ENCODE data around the gene RNF175.

The RNF175 gene

DNA sequence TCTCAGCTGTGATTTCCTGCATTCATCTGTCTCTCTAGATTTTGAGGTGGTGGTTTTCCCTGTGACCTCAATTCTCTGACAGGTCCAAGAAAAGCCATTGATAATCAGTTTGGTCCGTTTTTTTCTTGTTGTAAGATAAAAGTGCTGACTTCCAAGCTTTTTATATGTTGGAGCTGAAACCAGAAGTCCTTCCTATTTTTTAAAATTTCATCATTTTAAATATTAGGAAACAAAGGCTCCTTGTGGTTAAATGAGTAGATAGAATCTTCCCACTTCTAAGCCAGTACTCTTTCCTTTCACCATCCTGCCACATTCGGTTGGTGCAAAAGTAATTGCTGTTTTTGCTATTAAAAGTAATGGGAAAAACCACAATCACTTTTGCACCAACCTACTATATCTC is 18.3 kb downstream of the RNF175 start:
- DNase-seq = no peak

DNA sequence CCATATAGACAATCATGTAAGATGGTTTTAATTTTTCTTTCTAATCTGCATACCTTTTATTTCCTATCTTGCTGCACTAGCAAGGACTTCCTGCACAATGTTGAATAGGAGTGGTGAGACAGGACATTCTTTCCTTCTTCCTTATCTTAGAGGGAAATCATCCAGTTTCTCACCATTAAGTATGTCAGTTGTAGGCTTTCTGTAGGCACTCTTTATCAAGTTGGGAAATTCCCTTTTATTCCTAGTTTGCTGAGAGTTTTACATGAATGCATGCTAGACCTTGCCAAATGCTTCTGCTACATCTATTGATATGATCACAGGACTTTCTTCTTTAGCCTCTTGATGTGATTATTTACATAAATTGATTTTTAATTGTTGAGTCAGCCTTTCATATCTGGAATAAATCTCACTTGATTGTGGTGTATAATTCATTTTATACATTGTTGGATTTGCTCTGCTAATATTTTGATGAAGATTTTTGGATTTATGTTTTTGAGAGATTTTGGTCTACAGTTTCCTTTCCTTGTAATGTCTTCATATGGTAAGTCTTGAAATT is 23.8 kb downstream of the RNF175 start:
- no peak for DNase-seq

DNA sequence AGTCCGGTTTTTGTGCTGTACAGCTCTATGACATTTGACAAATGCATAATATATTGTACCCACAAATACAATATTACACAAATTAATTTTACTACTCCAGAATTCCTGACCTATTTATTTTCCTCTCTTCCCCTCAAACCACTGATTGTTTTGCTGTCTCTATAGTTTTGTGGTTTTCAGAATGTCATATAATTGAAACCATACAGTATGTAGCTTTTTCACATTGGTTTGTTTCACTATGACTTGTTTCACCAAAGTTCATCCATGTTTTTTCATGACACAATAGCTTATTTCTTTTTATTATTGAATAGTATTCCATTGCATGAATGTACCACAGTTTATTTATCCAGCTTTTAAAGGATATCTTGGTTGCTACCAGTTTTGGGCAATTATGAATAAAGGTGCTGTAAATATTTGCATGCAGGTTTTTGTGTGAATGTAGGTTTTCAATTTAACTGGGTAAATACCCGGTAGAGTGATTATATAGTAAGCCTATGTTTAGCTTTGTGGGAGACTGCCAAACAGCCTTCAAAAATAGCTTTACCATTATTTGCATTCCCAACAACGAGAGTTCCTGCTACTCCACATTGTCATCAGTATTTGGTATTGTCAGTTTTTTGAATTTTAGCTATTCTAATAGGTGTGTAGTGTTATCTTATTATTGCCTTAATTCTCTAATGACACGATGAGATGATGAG is 25.9 kb downstream of the RNF175 start:
- DNase-seq = no peak

- DNase-seq = no peak
Observed at GRCh38 chr4:153731239-153731638, 28.6 kb downstream of the RNF175 start.

- DNase-seq = no peak
Observed at GRCh38 chr4:153729895-153730294, 29.9 kb downstream of the RNF175 start.

DNA sequence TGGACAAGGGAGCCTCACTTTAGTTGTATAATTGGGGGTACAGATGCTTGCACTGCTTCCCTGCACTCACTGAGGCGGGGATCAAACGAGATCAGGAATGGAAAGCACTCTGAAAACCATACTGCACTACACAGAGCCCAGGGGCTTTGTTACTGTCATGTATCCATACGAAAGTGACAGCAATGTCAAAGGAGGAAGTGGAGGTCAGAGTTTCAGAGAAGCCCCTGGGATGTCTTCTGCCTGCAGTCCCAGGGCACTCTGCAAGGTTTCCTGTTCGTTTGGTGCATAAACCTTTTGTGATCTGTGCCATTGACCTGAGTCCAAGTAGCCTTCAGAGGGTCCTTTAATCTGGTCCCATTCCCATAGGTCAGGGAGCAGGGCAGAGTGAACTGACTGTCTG is 31.2 kb downstream of the RNF175 start:
- no peak for DNase-seq

DNA sequence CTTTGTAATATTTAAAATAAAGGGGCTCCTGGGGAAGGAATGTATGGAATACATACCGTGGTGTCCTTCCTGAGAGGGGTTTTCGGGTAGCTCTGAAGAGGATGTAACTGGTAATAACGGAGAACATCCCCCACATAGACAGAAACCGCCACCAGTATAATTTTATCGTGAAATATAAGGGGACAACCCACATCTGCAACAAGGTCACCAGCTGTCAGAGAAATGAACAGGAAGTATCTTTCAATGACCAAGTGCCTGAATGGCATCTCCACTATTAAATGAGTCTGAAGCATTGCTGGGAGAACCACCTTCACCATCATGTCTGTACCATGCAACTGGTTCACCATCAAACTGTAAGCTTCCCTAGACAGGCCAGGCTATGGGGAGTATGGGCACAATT is 31.7 kb downstream of the RNF175 start:
- DNase-seq = no peak

GRCh38 chr4:153725831-153726154 is 34.0 kb downstream of the RNF175 start:
- no peak for DNase-seq

DNA sequence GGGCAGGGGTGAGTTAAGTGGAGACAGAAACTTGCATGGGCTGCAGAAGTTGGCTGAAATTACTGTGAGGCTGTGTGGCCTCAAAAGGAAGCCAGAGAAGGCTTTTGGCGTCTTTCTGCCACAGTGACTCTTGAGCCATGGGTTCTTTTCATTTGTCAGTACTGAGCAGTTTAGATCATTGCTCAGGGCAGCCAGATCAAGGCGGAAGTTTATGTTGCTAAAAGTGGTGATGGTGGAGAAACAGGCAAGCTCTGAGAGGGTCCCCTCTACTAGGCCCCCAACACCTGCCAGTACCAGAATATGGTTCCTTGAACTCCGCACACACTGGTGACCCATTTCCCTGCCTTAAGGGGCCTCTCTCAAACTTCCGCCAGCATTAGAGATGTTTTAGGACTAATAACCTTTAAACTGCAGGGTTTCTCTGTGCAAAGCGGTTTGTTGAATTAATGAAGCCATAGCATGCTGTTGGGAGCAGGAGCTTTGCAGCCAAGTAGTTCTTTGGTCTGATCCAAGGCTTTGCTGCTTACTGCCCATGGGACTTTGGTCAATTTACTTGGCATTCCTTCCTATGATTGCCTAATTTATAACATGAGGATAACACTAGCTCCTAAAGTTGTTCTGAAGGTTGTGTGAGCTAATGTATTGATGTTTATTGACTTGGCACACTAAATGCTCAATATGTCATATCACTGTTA is 34.5 kb downstream of the RNF175 start:
- no peak for DNase-seq

DNA sequence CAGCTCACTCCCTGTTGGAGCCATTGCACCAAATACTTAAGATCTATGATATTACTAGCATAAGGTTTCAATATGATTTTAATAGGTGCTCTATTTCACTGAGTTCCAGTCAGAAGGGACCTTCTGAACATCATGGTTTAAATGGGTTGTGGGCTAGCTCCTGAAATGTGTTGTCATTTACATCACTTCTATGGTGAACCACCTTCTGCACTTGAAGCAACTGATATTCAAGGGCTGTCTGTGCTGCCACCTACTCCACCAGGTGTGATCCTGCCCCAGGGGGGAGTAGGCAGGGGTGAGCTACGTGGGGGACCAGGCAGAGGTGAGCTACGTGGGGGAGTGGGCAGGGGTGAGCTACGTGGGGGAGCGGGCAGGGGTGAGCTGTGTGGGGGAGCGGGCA is 35.2 kb downstream of the RNF175 start:
- DNase-seq = no peak

GRCh38 chr4:153722036-153722435 is 37.8 kb downstream of the RNF175 start:
- DNase-seq = no peak

DNA sequence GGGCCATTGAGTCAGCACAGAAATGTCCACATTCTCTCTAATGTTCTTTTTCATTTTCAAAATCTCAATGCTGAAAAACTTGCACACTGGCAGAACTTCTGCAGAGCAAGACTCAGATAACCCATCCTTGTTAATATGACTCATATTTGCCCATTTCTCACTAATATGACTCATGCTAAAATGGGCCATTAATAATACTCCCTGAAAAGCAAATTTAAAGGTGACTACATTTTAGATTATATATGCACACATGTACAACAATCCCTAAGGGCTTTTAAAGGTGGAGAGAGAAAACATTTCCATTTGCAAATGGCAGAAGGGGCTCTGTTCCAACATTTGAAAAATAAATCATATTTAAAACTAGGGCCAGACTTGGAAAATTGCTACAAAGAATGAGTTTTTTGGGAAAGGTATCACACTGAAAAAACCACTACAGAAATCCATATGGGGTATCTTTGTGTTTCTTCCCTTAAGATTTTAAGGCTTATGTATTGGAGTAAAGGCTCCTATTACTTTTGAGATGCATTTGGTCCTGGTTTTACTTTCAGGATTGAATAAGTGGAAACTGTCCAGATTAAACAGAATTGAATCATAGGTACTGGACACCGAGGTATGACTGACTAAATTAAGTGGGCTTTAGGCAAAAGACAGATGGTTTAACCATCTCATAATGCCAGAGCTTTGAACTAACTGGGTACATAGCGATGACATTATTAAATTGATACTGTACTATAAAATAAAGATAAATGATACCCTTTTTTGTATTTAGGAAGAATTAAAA is 45.8 kb downstream of the RNF175 start:
- no peak for DNase-seq

DNA sequence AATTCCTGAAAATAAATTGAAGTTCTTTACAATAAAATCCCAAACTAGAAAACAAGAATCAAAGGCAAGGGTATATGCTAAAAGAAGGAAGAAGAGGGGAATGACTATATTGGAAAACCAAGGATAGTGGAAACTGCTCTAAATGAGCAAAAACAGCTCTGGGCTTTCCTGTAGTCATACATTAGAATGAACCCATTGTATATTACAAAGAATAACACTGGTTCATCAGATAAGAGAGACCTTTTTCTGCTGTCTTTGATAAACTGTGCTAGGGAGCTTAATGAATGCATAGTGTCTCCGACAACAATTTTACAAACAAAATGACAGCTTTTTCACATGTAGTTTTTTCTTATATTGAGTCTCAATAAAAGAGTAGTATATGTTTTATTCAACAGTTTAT is 49.1 kb downstream of the RNF175 start:
- DNase-seq = no peak

GRCh38 chr4:153706519-153706918 is 53.3 kb downstream of the RNF175 start:
- DNase-seq = no peak

DNA sequence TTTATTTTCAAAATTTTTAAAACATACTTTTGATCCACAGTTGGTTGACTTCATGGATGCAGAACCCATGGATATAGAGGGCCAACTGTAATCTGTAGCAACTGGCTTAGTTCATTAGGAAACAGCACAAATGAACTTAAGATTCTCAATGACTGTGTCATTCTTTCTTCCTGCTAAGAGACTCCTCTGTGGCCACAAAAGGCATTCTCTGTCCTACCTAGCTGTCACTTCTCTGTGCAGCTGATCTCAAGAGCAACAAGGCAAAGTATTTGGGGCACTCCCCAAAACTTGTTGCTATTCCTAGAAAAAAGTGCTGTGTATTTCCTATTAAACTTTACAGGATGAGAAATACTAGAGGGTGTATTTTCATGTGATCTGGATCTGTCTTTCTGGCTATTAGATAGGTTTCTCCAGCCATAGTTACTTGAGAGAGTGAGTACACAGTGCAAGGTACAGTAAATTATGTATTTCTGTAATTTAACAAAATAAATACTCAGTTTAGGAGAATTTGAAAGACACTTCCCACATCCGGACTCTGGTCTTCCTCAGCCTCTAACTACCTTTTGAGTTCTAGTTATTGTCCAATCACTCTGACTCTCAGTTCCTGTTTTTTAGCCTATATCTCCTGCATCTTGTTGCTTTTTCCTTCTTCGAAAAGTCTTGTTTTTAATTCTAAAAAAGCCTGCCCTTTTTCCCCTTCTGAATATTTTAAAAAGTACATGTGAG is 53.9 kb downstream of the RNF175 start:
- DNase-seq = no peak

GRCh38 chr4:153704522-153704921 is 55.3 kb downstream of the RNF175 start:
- no peak for DNase-seq

DNA sequence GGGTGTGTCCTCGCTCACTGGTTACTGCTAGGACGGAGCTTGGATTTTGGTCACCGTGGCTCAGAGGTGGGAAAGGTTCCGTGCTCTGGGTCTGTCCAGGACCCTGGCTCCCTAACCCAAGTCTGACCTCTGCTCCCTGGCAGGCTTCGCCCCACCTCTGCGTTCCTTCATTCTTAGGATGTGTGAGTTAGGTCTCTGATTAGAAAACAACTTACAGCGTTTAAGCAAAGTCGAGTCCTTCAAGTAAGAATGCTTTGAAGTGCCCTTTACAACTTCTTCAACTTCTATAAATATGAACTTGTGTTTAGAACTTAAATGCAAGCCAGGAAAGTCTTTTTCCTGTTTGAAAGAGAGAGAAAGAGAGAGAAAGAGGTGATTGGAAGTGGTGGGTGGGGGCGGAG is 74.9 kb downstream of the RNF175 start:
- DNase-seq = no peak

- peak; percentile 45 to 49 for DNase-seq
Observed at GRCh38 chr4:153684182-153684970, 75.4 kb downstream of the RNF175 start, which contains the start of gene TLR2. TLR2 (plus strand) TSS chr4:153684280; CDS start chr4:153702908, 18,628 bp downstream.

GRCh38 chr4:153683763-153684181 is 76.1 kb downstream of the RNF175 start:
- no peak for DNase-seq

GRCh38 chr4:153679486-153679885 is 80.3 kb downstream of the RNF175 start:
- no peak for DNase-seq

DNA sequence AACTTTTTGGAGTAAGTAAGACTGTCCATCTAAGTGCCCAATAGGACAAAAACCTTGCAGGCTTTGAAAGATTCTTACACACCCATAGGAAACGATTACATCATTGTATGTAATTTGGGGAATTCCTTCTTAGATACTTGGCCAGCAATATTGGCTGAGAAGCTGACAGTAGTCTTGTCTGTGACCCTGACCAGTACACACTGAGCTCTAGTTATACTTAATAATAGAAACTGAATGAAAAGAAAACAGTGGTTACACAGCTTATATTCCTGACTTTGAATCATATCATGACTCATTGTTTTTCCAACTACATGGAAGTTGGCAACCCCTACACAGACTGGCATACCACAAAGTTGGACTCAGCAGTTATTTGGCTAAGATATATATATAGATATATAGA is 82.8 kb downstream of the RNF175 start:
- no peak for DNase-seq

GRCh38 chr4:153676486-153676885 is 83.3 kb downstream of the RNF175 start:
- DNase-seq = no peak
